Medulla oblongata (tissue), 1 donor: ENCODE data around the gene SLCO2A1.

Experiments used
- DNase-seq: peaks from one replicate; pipeline ENCODE4 v3.0.0-alpha.2; 2015; ENCODE audit errors: extremely low spot score

SLCO2A1 gene

GRCh38 chr3:133933097-133934024, 96.4 kb downstream of the SLCO2A1 start:
- DNase-seq: no peak

- no peak for DNase-seq
Observed at GRCh38 chr3:133932009-133932408, 97.7 kb downstream of the SLCO2A1 start.

GRCh38 chr3:133931084-133931483, 98.6 kb downstream of the SLCO2A1 start:
- DNase-seq: no peak

- peak; percentile 66 for DNase-seq
Observed at GRCh38 chr3:133930341-133930933, 99.3 kb downstream of the SLCO2A1 start.

- no peak for DNase-seq
Observed at GRCh38 chr3:133928903-133929607, 100.7 kb downstream of the SLCO2A1 start.

GRCh38 chr3:133928136-133928893, 101.4 kb downstream of the SLCO2A1 start:
- DNase-seq: no peak

- peak; percentile 47 for DNase-seq
Observed at GRCh38 chr3:133927540-133928066, 102.1 kb downstream of the SLCO2A1 start.

GRCh38 chr3:133926736-133927539, 102.8 kb downstream of the SLCO2A1 start:
- DNase-seq: no peak

GRCh38 chr3:133925960-133926735, 103.6 kb downstream of the SLCO2A1 start:
- no peak for DNase-seq

GRCh38 chr3:133924041-133924440, 105.7 kb downstream of the SLCO2A1 start:
- DNase-seq: no peak

GRCh38 chr3:133921592-133921991, 108.1 kb downstream of the SLCO2A1 start:
- no peak for DNase-seq

- no peak for DNase-seq
Observed at GRCh38 chr3:133917144-133917543, 112.6 kb downstream of the SLCO2A1 start.

- DNase-seq: no peak
Observed at GRCh38 chr3:133915685-133916658, 113.8 kb downstream of the SLCO2A1 start.

GRCh38 chr3:133914839-133915600, 114.7 kb downstream of the SLCO2A1 start:
- DNase-seq: no peak

GRCh38 chr3:133910422-133910821, 119.3 kb downstream of the SLCO2A1 start:
- no peak for DNase-seq

GRCh38 chr3:133905376-133905775, 124.3 kb downstream of the SLCO2A1 start:
- no peak for DNase-seq

GRCh38 chr3:133901847-133902246, 127.9 kb downstream of the SLCO2A1 start:
- DNase-seq: no peak

GRCh38 chr3:133901083-133901482, 128.6 kb downstream of the SLCO2A1 start:
- no peak for DNase-seq
